Measurements from ENCODE around the gene ATP5F1D. TPM values are rescaled to one million over a fixed set of nuclear protein-coding genes. Genes with fewer than 3 reads are reported as not detected.
A peak's percentile ranks its signal among the peaks of the same experiment; 100 is the strongest.

Gene ATP5F1D
- total and polyA plus RNA-seq, 2 of the 13 experiments (the other 11 are each of a cell fraction or from before 2014, with no cell fraction given), result 39.4 to 78.7 TPM

DNA sequence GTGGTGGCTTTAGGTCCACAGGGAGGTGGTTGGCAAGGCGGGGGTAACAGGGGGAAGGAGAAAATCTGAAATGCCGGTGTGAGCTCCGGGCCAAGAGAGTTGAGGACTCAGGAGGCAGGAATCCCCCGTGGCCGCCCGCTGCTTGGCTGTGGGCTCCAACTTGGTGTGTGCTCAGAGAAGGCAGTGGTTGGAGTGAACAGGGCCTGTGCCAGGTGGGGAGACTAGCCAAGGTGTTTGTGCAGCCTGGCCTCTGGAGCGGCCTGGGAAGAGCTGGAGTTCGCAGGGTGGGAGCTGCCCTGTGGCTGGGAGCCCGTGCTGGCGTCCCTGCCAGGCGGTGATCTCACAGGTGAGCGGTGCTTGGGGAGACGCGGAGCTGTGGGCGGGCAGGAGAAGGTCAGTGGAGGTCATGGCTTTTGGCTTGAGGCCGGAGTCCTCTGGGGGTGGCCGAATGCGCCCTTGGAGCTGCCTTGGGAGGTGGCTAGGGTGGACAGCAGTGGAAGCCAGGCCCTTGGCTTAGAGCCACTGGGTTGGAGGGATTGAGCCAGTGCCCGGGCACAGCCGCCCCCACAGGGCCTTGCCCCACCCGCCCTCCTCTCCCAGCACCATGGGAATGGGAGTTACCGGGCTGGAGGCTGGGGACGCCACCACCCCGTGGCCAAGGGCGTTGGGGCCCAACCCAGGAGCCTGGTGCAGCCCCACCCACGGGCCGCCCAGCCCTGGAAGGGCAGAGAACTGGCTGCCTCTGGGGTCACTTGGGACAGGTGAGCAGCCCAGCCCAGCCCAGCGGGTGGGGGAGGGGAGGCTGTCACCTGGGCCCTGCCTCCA lies 20.5 kb downstream of the ATP5F1D start (continued):
- TF ChIP-seq YEATS4 (CRISPR knock-in tag; IDR thresholded peaks at IDR 0.05; ENCODE audit: borderline replicate concordance), result no peak
- peak; percentile 12 for TF ChIP-seq AGO1 (IDR thresholded peaks at IDR 0.05; ENCODE audit: low read depth, low read length, poor library complexity, severe bottlenecking)
- TF ChIP-seq E2F1 (CRISPR knock-in tag; IDR thresholded peaks at IDR 0.05), result no peak
- TF ChIP-seq CAMTA2 (CRISPR knock-in tag; IDR thresholded peaks at IDR 0.05; ENCODE audit: borderline replicate concordance), result no peak
- TF ChIP-seq NR0B2 (CRISPR knock-in tag; IDR thresholded peaks at IDR 0.05), result no peak
- no peak for TF ChIP-seq ATM (IDR thresholded peaks at IDR 0.05; ENCODE audit: borderline replicate concordance)
- TF ChIP-seq ZMYM4 (CRISPR knock-in tag; IDR thresholded peaks at IDR 0.05), result no peak
- no peak for TF ChIP-seq SOX6 (IDR thresholded peaks at IDR 0.05)
- no peak; the same call in 1 of the 2 replicates for TF ChIP-seq SOX6 (CRISPR knock-in tag; IDR thresholded peaks at IDR 0.05)
- TF ChIP-seq, protein P1, sequence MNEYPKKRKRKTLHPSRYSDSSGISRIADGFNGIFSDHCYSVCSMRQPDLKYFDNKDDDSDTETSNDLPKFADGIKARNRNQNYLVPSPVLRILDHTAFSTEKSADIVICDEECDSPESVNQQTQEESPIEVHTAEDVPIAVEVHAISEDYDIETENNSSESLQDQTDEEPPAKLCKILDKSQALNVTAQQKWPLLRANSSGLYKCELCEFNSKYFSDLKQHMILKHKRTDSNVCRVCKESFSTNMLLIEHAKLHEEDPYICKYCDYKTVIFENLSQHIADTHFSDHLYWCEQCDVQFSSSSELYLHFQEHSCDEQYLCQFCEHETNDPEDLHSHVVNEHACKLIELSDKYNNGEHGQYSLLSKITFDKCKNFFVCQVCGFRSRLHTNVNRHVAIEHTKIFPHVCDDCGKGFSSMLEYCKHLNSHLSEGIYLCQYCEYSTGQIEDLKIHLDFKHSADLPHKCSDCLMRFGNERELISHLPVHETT (CRISPR knock-in tag; conservative IDR thresholded peaks at IDR 0.05), result no peak
- TF ChIP-seq PRDM10 (CRISPR knock-in tag; IDR thresholded peaks at IDR 0.05; ENCODE audit: low read depth), result 0 out of 2 replicates have a peak, but pooled peaks have one; percentile 14
- TF ChIP-seq RBM39 (IDR thresholded peaks at IDR 0.05; ENCODE audit: low read depth, low read length, poor library complexity, severe bottlenecking), result peak; percentile 37
- no peak for TF ChIP-seq THYN1 (CRISPR knock-in tag; IDR thresholded peaks at IDR 0.05; ENCODE audit: borderline replicate concordance, low read depth)
- 0 out of 2 replicates have a peak, but pooled peaks have one; percentile 29 for TF ChIP-seq ZFP36L1 (CRISPR knock-in tag; IDR thresholded peaks at IDR 0.05)
- no peak for TF ChIP-seq PHB2 (IDR thresholded peaks at IDR 0.05; ENCODE audit: partially characterized antibody)
- TF ChIP-seq, protein P2, sequence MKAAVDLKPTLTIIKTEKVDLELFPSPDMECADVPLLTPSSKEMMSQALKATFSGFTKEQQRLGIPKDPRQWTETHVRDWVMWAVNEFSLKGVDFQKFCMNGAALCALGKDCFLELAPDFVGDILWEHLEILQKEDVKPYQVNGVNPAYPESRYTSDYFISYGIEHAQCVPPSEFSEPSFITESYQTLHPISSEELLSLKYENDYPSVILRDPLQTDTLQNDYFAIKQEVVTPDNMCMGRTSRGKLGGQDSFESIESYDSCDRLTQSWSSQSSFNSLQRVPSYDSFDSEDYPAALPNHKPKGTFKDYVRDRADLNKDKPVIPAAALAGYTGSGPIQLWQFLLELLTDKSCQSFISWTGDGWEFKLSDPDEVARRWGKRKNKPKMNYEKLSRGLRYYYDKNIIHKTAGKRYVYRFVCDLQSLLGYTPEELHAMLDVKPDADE (CRISPR knock-in tag; IDR thresholded peaks at IDR 0.05), result no peak
- no peak for TF ChIP-seq ZNF7 (CRISPR knock-in tag; IDR thresholded peaks at IDR 0.05)
- peak; percentile 36; the same call in 1 of the 2 replicates for TF ChIP-seq KMT2A (CRISPR knock-in tag; IDR thresholded peaks at IDR 0.05)
- TF ChIP-seq HOXA7 (CRISPR knock-in tag; IDR thresholded peaks at IDR 0.05), result no peak
- no peak for TF ChIP-seq HNRNPUL1 (IDR thresholded peaks at IDR 0.05; ENCODE audit: low read depth, low read length)
- TF ChIP-seq SRSF1 (optimal IDR thresholded peaks at IDR 0.05; ENCODE audit: low read depth, low read length), result peak; percentile 12

All from HepG2 (cell line).